ENCODE results near the gene NECAB3. TPM values are rescaled to one million over a fixed set of nuclear protein-coding genes. Genes with fewer than 3 reads are reported as not detected.

Gene NECAB3
- total and polyA plus RNA-seq, 2 of the 13 experiments (the other 11 are each of a cell fraction or from before 2014, with no cell fraction given), result 61.5 to 65.5 TPM

DNA sequence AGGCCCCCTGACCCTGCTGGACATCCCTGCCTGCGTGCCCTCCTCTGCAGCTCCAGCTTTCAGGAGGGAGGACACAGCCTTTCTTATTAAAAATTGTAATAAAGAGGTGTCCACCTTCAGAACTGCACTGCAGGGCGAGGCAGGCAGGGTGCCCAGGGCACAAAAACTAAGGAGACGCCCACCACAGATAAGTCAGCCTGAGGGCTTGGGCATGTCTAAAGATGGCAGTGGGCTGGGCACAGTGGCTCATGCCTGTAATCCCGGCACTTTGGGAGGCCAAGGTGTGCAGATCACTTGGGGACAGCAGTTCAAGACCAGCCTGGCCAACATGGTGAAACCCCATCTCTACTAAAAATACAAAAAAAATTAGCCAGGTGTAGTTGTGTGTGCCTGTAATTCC lies 19.1 kb downstream of the NECAB3 start:
- ChIA-PET CTCF (ENCODE audit: low intra/inter-chr PET ratio, low total read pairs) (no interaction called here), POLR2A (interaction anchor here (2.2 kb wide), 1 partner anchor 8 kb away, joined by 24 read pairs; no protein-coding TSS in a partner anchor)
- H3K4me1 ChIP-seq (ENCODE audit: insufficient read depth, low read length), result peaks cover 37% of the 10 kb centered on the region
- no peak overlapping the region for H3K27ac ChIP-seq (ENCODE audit: extremely low read length, insufficient read depth, low read length)
- BruUV-seq (replicated peaks), result no TSS peak
- FAIRE-seq (no peak), ATAC-seq (no peak), DNase-seq (ENCODE audit: low spot score) (no peak)
- no peak overlapping the region for H3K9ac ChIP-seq (ENCODE audit: insufficient read depth, low read depth, low read length)
- in situ Hi-C loops (cut with HindIII; ENCODE audit: extremely low pct_ligation_motif_present, low pct_unique_long_range_greater_than_20kb) (no loop called here), intact Hi-C loops (cut with micrococcal nuclease; ENCODE audit: unreplicated experiment) (no loop called here)
- no peaks in the 10 kb centered on the region for H3K27me3 ChIP-seq (ENCODE audit: control insufficient read depth in 1 of 2, insufficient read depth in 2 of 2, low read length in 2 of 2)
- TF ChIP-seq ZNF207 (IDR thresholded peaks at IDR 0.05; ENCODE audit: borderline replicate concordance), result no peak
- TF ChIP-seq, protein P1, sequence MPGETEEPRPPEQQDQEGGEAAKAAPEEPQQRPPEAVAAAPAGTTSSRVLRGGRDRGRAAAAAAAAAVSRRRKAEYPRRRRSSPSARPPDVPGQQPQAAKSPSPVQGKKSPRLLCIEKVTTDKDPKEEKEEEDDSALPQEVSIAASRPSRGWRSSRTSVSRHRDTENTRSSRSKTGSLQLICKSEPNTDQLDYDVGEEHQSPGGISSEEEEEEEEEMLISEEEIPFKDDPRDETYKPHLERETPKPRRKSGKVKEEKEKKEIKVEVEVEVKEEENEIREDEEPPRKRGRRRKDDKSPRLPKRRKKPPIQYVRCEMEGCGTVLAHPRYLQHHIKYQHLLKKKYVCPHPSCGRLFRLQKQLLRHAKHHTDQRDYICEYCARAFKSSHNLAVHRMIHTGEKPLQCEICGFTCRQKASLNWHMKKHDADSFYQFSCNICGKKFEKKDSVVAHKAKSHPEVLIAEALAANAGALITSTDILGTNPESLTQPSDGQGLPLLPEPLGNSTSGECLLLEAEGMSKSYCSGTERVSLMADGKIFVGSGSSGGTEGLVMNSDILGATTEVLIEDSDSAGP (CRISPR knock-in tag; IDR thresholded peaks at IDR 0.05; ENCODE audit: borderline replicate concordance), result 0 out of 2 replicates have a peak, but pooled peaks have one; percentile 23
- TF ChIP-seq ZSCAN21 (CRISPR knock-in tag; IDR thresholded peaks at IDR 0.05; ENCODE audit: borderline replicate concordance), result 0 out of 2 replicates have a peak, but pooled peaks have one; percentile 29
- TF ChIP-seq, protein P2, sequence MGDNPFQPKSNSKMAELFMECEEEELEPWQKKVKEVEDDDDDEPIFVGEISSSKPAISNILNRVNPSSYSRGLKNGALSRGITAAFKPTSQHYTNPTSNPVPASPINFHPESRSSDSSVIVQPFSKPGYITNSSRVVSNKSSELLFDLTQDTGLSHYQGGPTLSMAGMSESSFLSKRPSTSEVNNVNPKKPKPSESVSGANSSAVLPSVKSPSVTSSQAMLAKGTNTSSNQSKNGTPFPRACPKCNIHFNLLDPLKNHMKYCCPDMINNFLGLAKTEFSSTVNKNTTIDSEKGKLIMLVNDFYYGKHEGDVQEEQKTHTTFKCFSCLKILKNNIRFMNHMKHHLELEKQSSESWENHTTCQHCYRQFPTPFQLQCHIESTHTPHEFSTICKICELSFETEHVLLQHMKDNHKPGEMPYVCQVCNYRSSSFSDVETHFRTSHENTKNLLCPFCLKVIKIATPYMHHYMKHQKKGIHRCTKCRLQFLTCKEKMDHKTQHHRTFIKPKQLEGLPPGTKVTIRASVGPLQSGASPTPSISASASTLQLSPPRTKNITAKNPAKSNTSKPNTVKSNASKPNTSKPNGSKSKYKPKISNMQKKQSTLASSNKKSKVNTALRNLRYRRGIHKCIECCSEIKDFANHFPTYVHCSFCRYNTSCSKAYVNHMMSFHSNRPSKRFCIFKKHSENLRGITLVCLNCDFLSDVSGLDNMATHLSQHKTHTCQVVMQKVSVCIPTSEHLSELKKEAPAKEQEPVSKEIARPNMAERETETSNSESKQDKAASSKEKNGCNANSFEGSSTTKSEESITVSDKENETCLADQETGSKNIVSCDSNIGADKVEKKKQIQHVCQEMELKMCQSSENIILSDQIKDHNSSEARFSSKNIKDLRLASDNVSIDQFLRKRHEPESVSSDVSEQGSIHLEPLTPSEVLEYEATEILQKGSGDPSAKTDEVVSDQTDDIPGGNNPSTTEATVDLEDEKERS (CRISPR knock-in tag; IDR thresholded peaks at IDR 0.05), result 0 out of 2 replicates have a peak, but pooled peaks have one; percentile 24
- TF ChIP-seq, protein P3, sequence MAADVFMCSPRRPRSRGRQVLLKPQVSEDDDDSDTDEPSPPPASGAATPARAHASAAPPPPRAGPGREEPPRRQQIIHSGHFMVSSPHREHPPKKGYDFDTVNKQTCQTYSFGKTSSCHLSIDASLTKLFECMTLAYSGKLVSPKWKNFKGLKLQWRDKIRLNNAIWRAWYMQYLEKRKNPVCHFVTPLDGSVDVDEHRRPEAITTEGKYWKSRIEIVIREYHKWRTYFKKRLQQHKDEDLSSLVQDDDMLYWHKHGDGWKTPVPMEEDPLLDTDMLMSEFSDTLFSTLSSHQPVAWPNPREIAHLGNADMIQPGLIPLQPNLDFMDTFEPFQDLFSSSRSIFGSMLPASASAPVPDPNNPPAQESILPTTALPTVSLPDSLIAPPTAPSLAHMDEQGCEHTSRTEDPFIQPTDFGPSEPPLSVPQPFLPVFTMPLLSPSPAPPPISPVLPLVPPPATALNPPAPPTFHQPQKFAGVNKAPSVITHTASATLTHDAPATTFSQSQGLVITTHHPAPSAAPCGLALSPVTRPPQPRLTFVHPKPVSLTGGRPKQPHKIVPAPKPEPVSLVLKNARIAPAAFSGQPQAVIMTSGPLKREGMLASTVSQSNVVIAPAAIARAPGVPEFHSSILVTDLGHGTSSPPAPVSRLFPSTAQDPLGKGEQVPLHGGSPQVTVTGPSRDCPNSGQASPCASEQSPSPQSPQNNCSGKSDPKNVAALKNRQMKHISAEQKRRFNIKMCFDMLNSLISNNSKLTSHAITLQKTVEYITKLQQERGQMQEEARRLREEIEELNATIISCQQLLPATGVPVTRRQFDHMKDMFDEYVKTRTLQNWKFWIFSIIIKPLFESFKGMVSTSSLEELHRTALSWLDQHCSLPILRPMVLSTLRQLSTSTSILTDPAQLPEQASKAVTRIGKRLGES (CRISPR knock-in tag; IDR thresholded peaks at IDR 0.05; ENCODE audit: borderline replicate concordance), result no peak
- TF ChIP-seq, protein P4, sequence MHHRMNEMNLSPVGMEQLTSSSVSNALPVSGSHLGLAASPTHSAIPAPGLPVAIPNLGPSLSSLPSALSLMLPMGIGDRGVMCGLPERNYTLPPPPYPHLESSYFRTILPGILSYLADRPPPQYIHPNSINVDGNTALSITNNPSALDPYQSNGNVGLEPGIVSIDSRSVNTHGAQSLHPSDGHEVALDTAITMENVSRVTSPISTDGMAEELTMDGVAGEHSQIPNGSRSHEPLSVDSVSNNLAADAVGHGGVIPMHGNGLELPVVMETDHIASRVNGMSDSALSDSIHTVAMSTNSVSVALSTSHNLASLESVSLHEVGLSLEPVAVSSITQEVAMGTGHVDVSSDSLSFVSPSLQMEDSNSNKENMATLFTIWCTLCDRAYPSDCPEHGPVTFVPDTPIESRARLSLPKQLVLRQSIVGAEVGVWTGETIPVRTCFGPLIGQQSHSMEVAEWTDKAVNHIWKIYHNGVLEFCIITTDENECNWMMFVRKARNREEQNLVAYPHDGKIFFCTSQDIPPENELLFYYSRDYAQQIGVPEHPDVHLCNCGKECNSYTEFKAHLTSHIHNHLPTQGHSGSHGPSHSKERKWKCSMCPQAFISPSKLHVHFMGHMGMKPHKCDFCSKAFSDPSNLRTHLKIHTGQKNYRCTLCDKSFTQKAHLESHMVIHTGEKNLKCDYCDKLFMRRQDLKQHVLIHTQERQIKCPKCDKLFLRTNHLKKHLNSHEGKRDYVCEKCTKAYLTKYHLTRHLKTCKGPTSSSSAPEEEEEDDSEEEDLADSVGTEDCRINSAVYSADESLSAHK (CRISPR knock-in tag; IDR thresholded peaks at IDR 0.05; ENCODE audit: borderline replicate concordance), result no peak
- TF ChIP-seq ZSCAN25 (CRISPR knock-in tag; IDR thresholded peaks at IDR 0.05), result peak; percentile 29; the same call in 1 of the 2 replicates
- TF ChIP-seq POLR2G (IDR thresholded peaks at IDR 0.05; ENCODE audit: low read depth, low read length), result 0 out of 2 replicates have a peak, but pooled peaks have one; percentile 15
- H3K4me3 ChIP-seq (replicated peaks in 1 of 3; ENCODE audit: insufficient read depth in 1 of 3, low read depth in 2 of 3, low read length in 3 of 3), result no peak overlapping the region
- no peaks in the 10 kb centered on the region for H4K20me1 ChIP-seq (ENCODE audit: insufficient read depth, low read length)
- H3K79me2 ChIP-seq (ENCODE audit: insufficient read depth, low read length), result no peaks in the 10 kb centered on the region
- no peak overlapping the region for H2AFZ ChIP-seq (ENCODE audit: low read length)
- H3K4me2 ChIP-seq (ENCODE audit: low read depth, low read length), result no peak overlapping the region
- no peaks in the 10 kb centered on the region for H3K9me3 ChIP-seq (ENCODE audit: low read length)
- WGBS (ENCODE audit: low lambda C conversion rate), result 77% methylated on average over 4 of the region's 4 CpGs
- peaks cover 28 to 36% of the 10 kb centered on the region in 2 experiments for H3K36me3 ChIP-seq (replicated peaks in 1 of 2; ENCODE audit: control insufficient read depth in 1 of 2, insufficient read depth in 2 of 2, low read length in 2 of 2)
